Peyer's patch (tissue), 4 donors: ENCODE data around the gene CYP1B1.

Experiments
- POLR2A ChIP-seq, 2 donors: fragments of 450-650 bp; IDR thresholded peaks; one replicate each; pipeline ENCODE4 v1.5.1; 2017; ENCODE audit warnings: antibody characterized with exemption in 2 of 2, mild to moderate bottlenecking in 2 of 2, moderate library complexity in 2 of 2
- TF ChIP-seq, protein P1 (sequence below), 6 experiments: fragments of 450-650 bp in 4 of 6; fragments of 200-600 bp in 2 of 6; sonication (generic) in 1 of 6; IDR thresholded peaks; one replicate each; pipeline ENCODE4 v1.5.1; 2017 to 2019; ENCODE audit warnings: antibody characterized with exemption in 6 of 6, mild to moderate bottlenecking in 3 of 6, moderate library complexity in 1 of 6

- TF ChIP-seq POLR2A (IDR thresholded peaks at IDR 0.05): no peak
- TF ChIP-seq, protein P1, sequence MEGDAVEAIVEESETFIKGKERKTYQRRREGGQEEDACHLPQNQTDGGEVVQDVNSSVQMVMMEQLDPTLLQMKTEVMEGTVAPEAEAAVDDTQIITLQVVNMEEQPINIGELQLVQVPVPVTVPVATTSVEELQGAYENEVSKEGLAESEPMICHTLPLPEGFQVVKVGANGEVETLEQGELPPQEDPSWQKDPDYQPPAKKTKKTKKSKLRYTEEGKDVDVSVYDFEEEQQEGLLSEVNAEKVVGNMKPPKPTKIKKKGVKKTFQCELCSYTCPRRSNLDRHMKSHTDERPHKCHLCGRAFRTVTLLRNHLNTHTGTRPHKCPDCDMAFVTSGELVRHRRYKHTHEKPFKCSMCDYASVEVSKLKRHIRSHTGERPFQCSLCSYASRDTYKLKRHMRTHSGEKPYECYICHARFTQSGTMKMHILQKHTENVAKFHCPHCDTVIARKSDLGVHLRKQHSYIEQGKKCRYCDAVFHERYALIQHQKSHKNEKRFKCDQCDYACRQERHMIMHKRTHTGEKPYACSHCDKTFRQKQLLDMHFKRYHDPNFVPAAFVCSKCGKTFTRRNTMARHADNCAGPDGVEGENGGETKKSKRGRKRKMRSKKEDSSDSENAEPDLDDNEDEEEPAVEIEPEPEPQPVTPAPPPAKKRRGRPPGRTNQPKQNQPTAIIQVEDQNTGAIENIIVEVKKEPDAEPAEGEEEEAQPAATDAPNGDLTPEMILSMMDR (IDR thresholded peaks at IDR 0.05): no peak
Observed at GRCh38 chr2:38028829-38029228, 47.1 kb downstream of the CYP1B1 start.
